Stimulated activated naive CD8-positive, alpha-beta T cell treated with anti-CD3 and anti-CD28 coated beads, Interleukin-15, Interleukin-2, amounts not matched to agents 100 ng/mL and 50 ng/mL, for 24 hours (primary cell): Measurements from ENCODE around the gene CEACAM16.

Experiments used
- H3K27ac Mint-ChIP-seq: one replicate; pipeline ENCODE4 v1.8.0; 2021; ENCODE audit warnings: mild to moderate bottlenecking, mixed read lengths
- H3K27me3 Mint-ChIP-seq: one replicate; pipeline ENCODE4 v1.8.0; 2021; ENCODE audit warnings: mixed read lengths
- H3K36me3 Mint-ChIP-seq: one replicate; pipeline ENCODE4 v1.8.0; 2021; ENCODE audit warnings: low read depth, mixed read lengths
- H3K4me1 Mint-ChIP-seq: one replicate; pipeline ENCODE4 v1.8.0; 2021; ENCODE audit warnings: low read depth, mixed read lengths
- H3K4me3 Mint-ChIP-seq: one replicate; pipeline ENCODE4 v1.8.0; 2021; ENCODE audit warnings: mild to moderate bottlenecking, mixed read lengths
- H3K9me3 Mint-ChIP-seq: one replicate; pipeline ENCODE4 v1.8.0; 2021; ENCODE audit warnings: mixed read lengths

Gene CEACAM16

GRCh38 chr19:44759083-44759804 is 60.3 kb downstream of the CEACAM16 start:
- H3K9me3 Mint-ChIP-seq, result no peaks in the 10 kb centered on the region
- no peaks in the 10 kb centered on the region for H3K27me3 Mint-ChIP-seq
- no peak overlapping the region for H3K4me3 Mint-ChIP-seq
- H3K27ac Mint-ChIP-seq, result no peak overlapping the region
- H3K4me1 Mint-ChIP-seq, result peaks cover 48% of the 10 kb centered on the region
- peaks cover 24% of the 10 kb centered on the region for H3K36me3 Mint-ChIP-seq
